GM12878 (cell line): Measurements from ENCODE around the gene UQCR11. TPM values are rescaled to one million over a fixed set of nuclear protein-coding genes. Genes with fewer than 3 reads are reported as not detected.

Experiments
- ASH2L ChIP-seq: fragments of 300-600, 200-600 bp; sonication (generic); IDR thresholded peaks from 2 replicates; pipeline ENCODE4 v1.6.1; 2017; ENCODE audit warnings: low read depth, mild to moderate bottlenecking, borderline replicate concordance
- CHD4 ChIP-seq: fragments of 200-600 bp; sonication (generic); IDR thresholded peaks from 2 replicates; pipeline ENCODE4 v1.6.1; 2016; ENCODE audit warnings: mild to moderate bottlenecking
- CREB1 ChIP-seq: IDR thresholded peaks from 2 replicates; pipeline ENCODE4 v1.6.1; 2012; ENCODE audit warnings: low read depth, mild to moderate bottlenecking, inconsistent platforms
- FOS ChIP-seq: IDR thresholded peaks from 3 replicates; pipeline ENCODE4 v1.6.1; 2011; ENCODE audit warnings: borderline replicate concordance; ENCODE audit not compliant: insufficient read length; ENCODE audit errors: extremely low read depth
- JUNB ChIP-seq: IDR thresholded peaks from 2 replicates; pipeline ENCODE4 v1.6.1; 2016; ENCODE audit warnings: antibody characterized with exemption, mild to moderate bottlenecking
- NBN ChIP-seq: fragments of 450-650 bp; IDR thresholded peaks from 2 replicates; pipeline ENCODE4 v1.6.1; 2016
- NR2F1 ChIP-seq: fragments of 450-650 bp; conservative IDR thresholded peaks from 2 replicates; pipeline ENCODE4 v1.6.1; 2017; ENCODE audit warnings: mild to moderate bottlenecking
- RELA ChIP-seq: fragments of 450-650 bp; IDR thresholded peaks from 2 replicates; pipeline ENCODE4 v1.8.0; 2014; ENCODE audit warnings: borderline replicate concordance; ENCODE audit not compliant: partially characterized antibody
- SREBF2 ChIP-seq: IDR thresholded peaks from 2 replicates; pipeline ENCODE4 v1.6.1; 2012; ENCODE audit warnings: mild to moderate bottlenecking, low read length
- STAT3 ChIP-seq: IDR thresholded peaks from 2 replicates; pipeline ENCODE4 v1.6.1; 2011; ENCODE audit warnings: low read depth, low read length, improper control_type of control experiment
- TAF1 ChIP-seq: IDR thresholded peaks from 2 replicates; pipeline ENCODE4 v1.6.1; 2011; ENCODE audit warnings: mild to moderate bottlenecking, low read depth, low read length, borderline replicate concordance
- TCF3 ChIP-seq: IDR thresholded peaks from 2 replicates; pipeline ENCODE4 v1.6.1; 2012; ENCODE audit warnings: low read depth, mild to moderate bottlenecking, low read length, borderline replicate concordance; ENCODE audit not compliant: insufficient read depth
- WRNIP1 ChIP-seq: IDR thresholded peaks from 2 replicates; pipeline ENCODE4 v1.6.1; 2011; ENCODE audit warnings: low read depth, low read length, improper control_type of control experiment, borderline replicate concordance
- YY1 ChIP-seq: IDR thresholded peaks from 2 replicates; pipeline ENCODE4 v1.6.1; 2011; ENCODE audit warnings: low read depth, mild to moderate bottlenecking, low read length
- ZNF207 ChIP-seq: fragments of 450-650 bp; IDR thresholded peaks from 2 replicates; pipeline ENCODE4 v1.6.1; 2014; ENCODE audit warnings: antibody characterized with exemption, mild to moderate bottlenecking, borderline replicate concordance
- ZNF622 ChIP-seq: fragments of 450-650 bp; IDR thresholded peaks from 2 replicates; pipeline ENCODE4 v1.6.1; 2017; ENCODE audit warnings: mild to moderate bottlenecking, inconsistent platforms
- polyA plus RNA-seq, 11 experiments: library from polyadenylated mRNA; depleted of rRNA in 4 of 11; unstranded in 6 of 11; stranded (reverse) in 5 of 11; fragments of >200 nt; fragmentation: Nextera tagmentation in 4 of 11; fragmentation: Illumina TruSeq in 1 of 11; extraction: Ambion mirVana in 4 of 11; extraction: Trizol in 1 of 11; gene quantifications; 1 replicate in 1 of 11; 2 replicates in 10 of 11; pipeline versions ENCODE4 v1.2.1 to v1.2.3, GENCODE V29; 2011 to 2016; ENCODE audit warnings: inconsistent platforms in 2 of 11, missing spikeins in 2 of 11, low read depth in 1 of 11
- total RNA-seq, 4 experiments: library from RNA; depleted of rRNA in 3 of 4; stranded (reverse); fragments of >200 nt in 3 of 4; fragmentation: Illumina TruSeq in 1 of 4; extraction: Trizol in 1 of 4; gene quantifications; 2 replicates each; pipeline versions ENCODE4 v1.2.1 to v1.2.3, GENCODE V29; 2013 to 2021
- TF ChIP-seq, protein P1 (sequence below): IDR thresholded peaks from 2 replicates; pipeline ENCODE4 v1.6.1; 2011; ENCODE audit warnings: borderline replicate concordance, low read depth, mild to moderate bottlenecking, moderate library complexity, mixed read lengths, low read length; ENCODE audit not compliant: insufficient read depth; ENCODE audit errors: extremely low read length
- TF ChIP-seq, protein P2 (sequence below): fragments of 450-650 bp; IDR thresholded peaks from 2 replicates; pipeline ENCODE4 v1.6.1; 2017; ENCODE audit warnings: mild to moderate bottlenecking, moderate library complexity
- TF ChIP-seq, protein P3 (sequence below): IDR thresholded peaks from 2 replicates; pipeline ENCODE4 v1.6.1; 2011; ENCODE audit warnings: low read depth, mild to moderate bottlenecking, low read length, moderate library complexity, borderline replicate concordance; ENCODE audit errors: extremely low read depth

The UQCR11 gene
- total and polyA plus RNA-seq, 10 of the 15 experiments (the other 5 are each of a cell fraction or from before 2014, with no cell fraction given): 28.6 to 586 (median 193) TPM

DNA sequence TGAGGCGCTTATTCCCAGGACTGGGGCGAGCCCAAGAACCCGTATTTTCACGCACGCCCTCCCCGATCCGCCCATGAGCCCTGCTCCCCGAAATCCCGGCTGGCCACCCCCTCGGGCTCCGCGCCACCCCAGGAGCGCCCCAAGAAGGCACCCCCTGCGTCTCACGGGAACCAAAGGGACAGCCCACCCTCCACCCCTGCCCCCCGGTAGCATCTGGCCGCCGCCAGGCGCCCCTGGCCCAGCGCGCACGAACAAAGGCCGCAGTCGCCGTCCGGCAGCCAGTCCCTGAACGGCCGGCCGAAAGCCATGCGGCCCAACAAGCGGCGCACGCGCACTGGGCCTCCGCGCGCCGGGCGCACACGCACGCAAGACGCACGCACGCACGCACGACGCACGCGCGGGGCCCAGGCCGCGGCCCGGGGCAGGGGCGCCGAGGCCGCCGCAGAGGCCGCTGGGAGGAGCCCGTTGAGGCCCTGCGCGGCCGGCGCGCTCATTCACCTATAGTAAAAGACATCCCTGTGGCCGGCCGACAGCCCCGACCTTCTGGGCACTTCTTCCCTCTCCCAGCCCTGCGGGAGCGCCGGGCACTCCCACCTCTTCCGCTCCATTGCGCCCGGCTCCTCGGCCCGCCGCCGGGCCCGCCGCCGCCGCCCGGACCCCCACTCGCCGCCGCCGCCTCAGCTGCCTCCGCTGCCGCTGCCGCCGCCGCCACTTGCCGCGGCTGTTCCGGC lies 13.1 kb downstream of the UQCR11 start (continued):
- peak; percentile 86 for TF ChIP-seq TAF1
- no peak for TF ChIP-seq TCF3
- no peak; the same call in 1 of the 2 replicates for TF ChIP-seq ZNF207
- TF ChIP-seq JUNB: no peak
- TF ChIP-seq NBN: no peak
- no peak for TF ChIP-seq WRNIP1
- TF ChIP-seq, protein P1, sequence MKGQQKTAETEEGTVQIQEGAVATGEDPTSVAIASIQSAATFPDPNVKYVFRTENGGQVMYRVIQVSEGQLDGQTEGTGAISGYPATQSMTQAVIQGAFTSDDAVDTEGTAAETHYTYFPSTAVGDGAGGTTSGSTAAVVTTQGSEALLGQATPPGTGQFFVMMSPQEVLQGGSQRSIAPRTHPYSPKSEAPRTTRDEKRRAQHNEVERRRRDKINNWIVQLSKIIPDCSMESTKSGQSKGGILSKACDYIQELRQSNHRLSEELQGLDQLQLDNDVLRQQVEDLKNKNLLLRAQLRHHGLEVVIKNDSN: no peak
- no peak for TF ChIP-seq RELA
- TF ChIP-seq, protein P2, sequence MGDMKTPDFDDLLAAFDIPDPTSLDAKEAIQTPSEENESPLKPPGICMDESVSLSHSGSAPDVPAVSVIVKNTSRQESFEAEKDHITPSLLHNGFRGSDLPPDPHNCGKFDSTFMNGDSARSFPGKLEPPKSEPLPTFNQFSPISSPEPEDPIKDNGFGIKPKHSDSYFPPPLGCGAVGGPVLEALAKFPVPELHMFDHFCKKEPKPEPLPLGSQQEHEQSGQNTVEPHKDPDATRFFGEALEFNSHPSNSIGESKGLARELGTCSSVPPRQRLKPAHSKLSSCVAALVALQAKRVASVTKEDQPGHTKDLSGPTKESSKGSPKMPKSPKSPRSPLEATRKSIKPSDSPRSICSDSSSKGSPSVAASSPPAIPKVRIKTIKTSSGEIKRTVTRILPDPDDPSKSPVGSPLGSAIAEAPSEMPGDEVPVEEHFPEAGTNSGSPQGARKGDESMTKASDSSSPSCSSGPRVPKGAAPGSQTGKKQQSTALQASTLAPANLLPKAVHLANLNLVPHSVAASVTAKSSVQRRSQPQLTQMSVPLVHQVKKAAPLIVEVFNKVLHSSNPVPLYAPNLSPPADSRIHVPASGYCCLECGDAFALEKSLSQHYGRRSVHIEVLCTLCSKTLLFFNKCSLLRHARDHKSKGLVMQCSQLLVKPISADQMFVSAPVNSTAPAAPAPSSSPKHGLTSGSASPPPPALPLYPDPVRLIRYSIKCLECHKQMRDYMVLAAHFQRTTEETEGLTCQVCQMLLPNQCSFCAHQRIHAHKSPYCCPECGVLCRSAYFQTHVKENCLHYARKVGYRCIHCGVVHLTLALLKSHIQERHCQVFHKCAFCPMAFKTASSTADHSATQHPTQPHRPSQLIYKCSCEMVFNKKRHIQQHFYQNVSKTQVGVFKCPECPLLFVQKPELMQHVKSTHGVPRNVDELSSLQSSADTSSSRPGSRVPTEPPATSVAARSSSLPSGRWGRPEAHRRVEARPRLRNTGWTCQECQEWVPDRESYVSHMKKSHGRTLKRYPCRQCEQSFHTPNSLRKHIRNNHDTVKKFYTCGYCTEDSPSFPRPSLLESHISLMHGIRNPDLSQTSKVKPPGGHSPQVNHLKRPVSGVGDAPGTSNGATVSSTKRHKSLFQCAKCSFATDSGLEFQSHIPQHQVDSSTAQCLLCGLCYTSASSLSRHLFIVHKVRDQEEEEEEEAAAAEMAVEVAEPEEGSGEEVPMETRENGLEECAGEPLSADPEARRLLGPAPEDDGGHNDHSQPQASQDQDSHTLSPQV: 0 out of 2 replicates have a peak, but pooled peaks have one; percentile 24
- peak; percentile 85 for TF ChIP-seq YY1
- TF ChIP-seq ASH2L: no peak
- peak; percentile 77 for TF ChIP-seq NR2F1
- TF ChIP-seq ZNF622: no peak
- no peak for TF ChIP-seq CREB1
- no peak for TF ChIP-seq STAT3
- TF ChIP-seq CHD4: no peak
- TF ChIP-seq, protein P3, sequence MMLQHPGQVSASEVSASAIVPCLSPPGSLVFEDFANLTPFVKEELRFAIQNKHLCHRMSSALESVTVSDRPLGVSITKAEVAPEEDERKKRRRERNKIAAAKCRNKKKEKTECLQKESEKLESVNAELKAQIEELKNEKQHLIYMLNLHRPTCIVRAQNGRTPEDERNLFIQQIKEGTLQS: no peak
- TF ChIP-seq FOS: no peak
- TF ChIP-seq SREBF2: no peak
